B cell (primary cell): ENCODE data around the gene ABCB1. TPM values are rescaled to one million over a fixed set of nuclear protein-coding genes. Genes with fewer than 3 reads are reported as not detected.

Experiments
- ATAC-seq: fragments of 200-7000 bp; cut with Tn5 transposase; one replicate; pipeline ENCODE4 v1.10.0; 2021; ENCODE audit warnings: low read depth, mild to moderate bottlenecking, moderate number of reproducible peaks, moderate library complexity
- CTCF ChIA-PET: fragments of 350-600 bp; sonication (Branson Sonifier 250); formaldehyde crosslinking; loops from one replicate; lab custom pipeline; 2021; ENCODE audit warnings: antibody characterized with exemption, inconsistent platforms; lab: Charles Lee
- POLR2A ChIA-PET: fragments of 350-600 bp; sonication (Branson Sonifier 250); formaldehyde crosslinking; loops from one replicate; lab custom pipeline; 2021; ENCODE audit warnings: antibody characterized with exemption; lab: Charles Lee
- DNase-seq: peaks from one replicate; pipeline ENCODE4 v3.0.0; 2013
- H2AFZ ChIP-seq: 2 replicates; pipeline ENCODE4 v1.6.1; 2012; ENCODE audit warnings: mild to moderate bottlenecking, low read depth, low read length; ENCODE audit not compliant: insufficient read depth, poor library complexity, severe bottlenecking
- H3K27ac ChIP-seq, 2 donors: 1 replicate in 1 of 2; 2 replicates in 1 of 2; pipeline ENCODE4 v1.5.1; 2012 to 2013; ENCODE audit warnings: low read length in 2 of 2, mild to moderate bottlenecking in 2 of 2, moderate library complexity in 1 of 2
- H3K27me3 ChIP-seq, 4 experiments: fragments of 200-600 bp in 1 of 4; sonication (generic) in 1 of 4; replicated peaks in 1 of 4; 1 replicate in 2 of 4; 2 replicates in 2 of 4; pipeline versions ENCODE4 v1.6.1 to v1.7.0; 2013 to 2016; ENCODE audit warnings: low read length in 3 of 4, mild to moderate bottlenecking in 2 of 4, mixed read lengths in 1 of 4, moderate library complexity in 1 of 4; ENCODE audit not compliant: insufficient read depth in 4 of 4, control insufficient read depth in 3 of 4; ENCODE audit errors: control extremely low read depth in 1 of 4
- H3K36me3 ChIP-seq, 2 experiments: replicated peaks in 1 of 2; 1 replicate in 1 of 2; 2 replicates in 1 of 2; pipeline versions ENCODE4 v1.6.1 to v1.7.1; 2013; ENCODE audit warnings: low read length in 1 of 2; ENCODE audit not compliant: insufficient read depth in 2 of 2, control insufficient read depth in 1 of 2; ENCODE audit errors: control extremely low read depth in 1 of 2, extremely low read depth in 1 of 2
- H3K4me1 ChIP-seq, 2 donors: fragments of 200-600 bp in 1 of 2; sonication (generic) in 1 of 2; 1 replicate in 1 of 2; 2 replicates in 1 of 2; pipeline versions ENCODE4 v1.5.1 to v1.6.1; 2013 to 2017; ENCODE audit warnings: low read length in 2 of 2; ENCODE audit not compliant: control insufficient read depth in 2 of 2, insufficient read depth in 2 of 2
- H3K4me2 ChIP-seq: replicated peaks from 2 replicates; pipeline ENCODE3; 2012; ENCODE audit warnings: mild to moderate bottlenecking, low read depth, low read length; ENCODE audit not compliant: poor library complexity, severe bottlenecking
- H3K4me3 ChIP-seq, 5 experiments: fragments of 200-600 bp in 1 of 5; sonication (generic) in 1 of 5; 1 replicate in 3 of 5; 2 replicates in 2 of 5; pipeline versions ENCODE4 v1.5.1 to v1.7.0; 2011 to 2016; ENCODE audit warnings: low read length in 4 of 5, mild to moderate bottlenecking in 4 of 5, low read depth in 2 of 5, control low read depth in 1 of 5, moderate library complexity in 1 of 5; ENCODE audit not compliant: insufficient read depth in 1 of 5; ENCODE audit errors: control extremely low read depth in 1 of 5, extremely low read depth in 1 of 5
- H3K79me2 ChIP-seq: fragments of 200-600 bp; sonication (generic); one replicate; pipeline ENCODE4 v1.6.0; 2016; ENCODE audit warnings: low read length; ENCODE audit not compliant: control insufficient read depth, insufficient read depth
- H3K9ac ChIP-seq: fragments of 200-600 bp; sonication (generic); 2 replicates; pipeline ENCODE4 v1.6.1; 2017; ENCODE audit warnings: mild to moderate bottlenecking, low read length, moderate library complexity
- H3K9me3 ChIP-seq, 3 donors: one replicate each; pipeline versions ENCODE4 v1.6.1 to v1.7.1; 2013; ENCODE audit warnings: low read length in 2 of 3; ENCODE audit not compliant: control insufficient read depth in 2 of 3, insufficient read depth in 1 of 3; ENCODE audit errors: control extremely low read depth in 1 of 3
- H4K20me1 ChIP-seq: 2 replicates; pipeline ENCODE4 v1.6.0; 2012; ENCODE audit warnings: mild to moderate bottlenecking, low read length; ENCODE audit not compliant: insufficient read depth, control insufficient read depth, poor library complexity, severe bottlenecking
- H3K27ac Mint-ChIP-seq: one replicate; pipeline ENCODE4 v1.8.0; 2021; ENCODE audit warnings: mixed read lengths
- H3K27me3 Mint-ChIP-seq: one replicate; pipeline ENCODE4 v1.8.0; 2021; ENCODE audit warnings: mixed read lengths
- H3K4me1 Mint-ChIP-seq: one replicate; pipeline ENCODE4 v1.8.0; 2021; ENCODE audit warnings: mixed read lengths
- H3K4me3 Mint-ChIP-seq: one replicate; pipeline ENCODE4 v1.8.0; 2021; ENCODE audit warnings: mixed read lengths
- H3K9me3 Mint-ChIP-seq: one replicate; pipeline ENCODE4 v1.8.0; 2022; ENCODE audit warnings: mixed read lengths; ENCODE audit not compliant: insufficient read depth
- CTCF ChIP-seq: fragments of 200-600 bp; IDR thresholded peaks from one replicate; pipeline ENCODE4 v1.8.0; 2022; ENCODE audit warnings: antibody characterized with exemption, mild to moderate bottlenecking
- EZH2 ChIP-seq: IDR thresholded peaks from 2 replicates; pipeline ENCODE4 v1.6.1; 2012; ENCODE audit warnings: borderline replicate concordance, low read depth, mild to moderate bottlenecking, moderate library complexity, low read length; ENCODE audit not compliant: insufficient read depth, poor library complexity, severe bottlenecking
- WGBS: methylation state at CpG from one replicate; pipeline ENCODE4 v1.1.5; 2013; ENCODE audit warnings: missing lambda C conversion rate; ENCODE audit not compliant: insufficient coverage; 5-methylcytosine and 5-hydroxymethylcytosine counted together
- intact Hi-C: fragments of 100-400 bp; cut with micrococcal nuclease; formaldehyde crosslinking; loops from one replicate; pipeline ENCODE4 v1.10.0; 2022
- polyA plus RNA-seq: library from polyadenylated mRNA; depleted of rRNA; stranded (reverse); fragments of >200 nt; gene quantifications from 2 replicates; pipeline ENCODE4 v1.2.3, GENCODE V29; 2012
- total RNA-seq, 2 donors: library from RNA; stranded (reverse); fragments of 120-200 nt in 1 of 2; gene quantifications; 1 replicate in 1 of 2; 2 replicates in 1 of 2; pipeline versions ENCODE4 v1.2.3 to v1.2.4, GENCODE V29; 2013 to 2022

The ABCB1 gene
- total and polyA plus RNA-seq, 2 donors (not counting 1 experiment from before 2014, with no cell fraction given): 8.5 to 21.7 TPM

- peaks cover 17% of the 10 kb centered on the region for H3K4me1 Mint-ChIP-seq
- H3K9me3 Mint-ChIP-seq: no peaks in the 10 kb centered on the region
- H3K27me3 ChIP-seq: peaks cover 0 to 19% (median 8%) of the 10 kb centered on the region in 4 experiments
- TF ChIP-seq CTCF (no peak), EZH2 (no peak)
- no peak overlapping the region for H3K27ac ChIP-seq
- peaks cover 13 to 17% of the 10 kb centered on the region in 2 donors for H3K4me1 ChIP-seq
- peak overlapping the region; percentile 82 for H3K4me3 Mint-ChIP-seq
- ATAC-seq: peak; percentile 1
- peak overlapping the region; percentile 87 for H2AFZ ChIP-seq
- peak overlapping the region; percentile 22 to 80 (median 68) for H3K4me3 ChIP-seq
- intact Hi-C loops: loop anchor here (5.0 kb wide), 1 partner anchor 405 kb away; no protein-coding TSS in a partner anchor
- no peak for DNase-seq
- WGBS: 3% methylated on average over 30 of the region's 30 CpGs
- ChIA-PET POLR2A (interaction anchor here (1.6 kb wide), 1 partner anchor 27 kb away, joined by 6 read pairs; the partner anchor contains the start of gene ABCB1), CTCF (interaction anchor here (1.6 to 2.6 kb wide), 2 partner anchors 28 to 259 kb away, joined by 7 to 8 read pairs; partner anchors contain the start of gene ABCB1)
- no peaks in the 10 kb centered on the region for H3K36me3 ChIP-seq
- H3K4me2 ChIP-seq: peak overlapping the region; percentile 94
- H3K9ac ChIP-seq: peak overlapping the region; percentile 69
- H3K27me3 Mint-ChIP-seq: peaks cover 16% of the 10 kb centered on the region
- H3K9me3 ChIP-seq: peaks cover 0 to 6% (median 2%) of the 10 kb centered on the region in 3 donors
- no peaks in the 10 kb centered on the region for H4K20me1 ChIP-seq
- H3K79me2 ChIP-seq: no peaks in the 10 kb centered on the region
- peak overlapping the region; percentile 84 for H3K27ac Mint-ChIP-seq
These were observed 26.9 kb upstream of the ABCB1 start for GRCh38 chr7:87627634-87627994.

GRCh38 chr7:87625101-87625500 lies 24.4 kb upstream of the ABCB1 start:
- H3K4me2 ChIP-seq: no peak overlapping the region
- no peaks in the 10 kb centered on the region for H4K20me1 ChIP-seq
- no peaks in the 10 kb centered on the region for H3K36me3 ChIP-seq
- TF ChIP-seq EZH2: no peak
- no peak for TF ChIP-seq CTCF
- no peak overlapping the region for H3K4me3 ChIP-seq
- intact Hi-C loops: loop anchor here (5.0 kb wide), 1 partner anchor 403 kb away; no protein-coding TSS in a partner anchor
- H3K79me2 ChIP-seq: no peaks in the 10 kb centered on the region
- no peak overlapping the region for H2AFZ ChIP-seq
- WGBS: 95% methylated on average over 8 of the region's 15 CpGs
- ChIA-PET CTCF (no interaction called here), POLR2A (no interaction called here)
- H3K27me3 Mint-ChIP-seq: peaks cover 15% of the 10 kb centered on the region
- no peak overlapping the region for H3K27ac ChIP-seq
- H3K9ac ChIP-seq: no peak overlapping the region
- peaks cover 13 to 17% of the 10 kb centered on the region in 2 donors for H3K4me1 ChIP-seq
- peaks cover 17% of the 10 kb centered on the region for H3K4me1 Mint-ChIP-seq
- DNase-seq (no peak), ATAC-seq (no peak)
- H3K27me3 ChIP-seq: peaks cover 0 to 19% (median 5%) of the 10 kb centered on the region in 4 experiments
- H3K27ac Mint-ChIP-seq: no peak overlapping the region
- H3K9me3 Mint-ChIP-seq: no peaks in the 10 kb centered on the region
- H3K9me3 ChIP-seq: peaks cover 0 to 6% (median 2%) of the 10 kb centered on the region in 3 donors
- no peak overlapping the region for H3K4me3 Mint-ChIP-seq
